HG03280 (cell line): ENCODE measurements around the gene NKIRAS2.

Source experiments
- ATAC-seq: cut with Tn5 transposase; IDR thresholded peaks from one replicate; pipeline ENCODE4 v1.9.1; 2021; ENCODE audit warnings: mild to moderate bottlenecking, moderate library complexity; ENCODE audit not compliant: unreplicated experiment

Gene NKIRAS2

GRCh38 chr17:42053731-42054500 lies 34.0 kb downstream of the NKIRAS2 start:
- no peak for ATAC-seq

GRCh38 chr17:42055027-42055426 lies 35.1 kb downstream of the NKIRAS2 start:
- no peak for ATAC-seq

GRCh38 chr17:42055496-42055895 lies 35.6 kb downstream of the NKIRAS2 start:
- no peak for ATAC-seq

GRCh38 chr17:42056635-42057034 lies 36.7 kb downstream of the NKIRAS2 start:
- ATAC-seq = no peak

- ATAC-seq = no peak
Measured at GRCh38 chr17:42058063-42058462, 38.2 kb downstream of the NKIRAS2 start.

GRCh38 chr17:42059815-42060214 lies 39.9 kb downstream of the NKIRAS2 start:
- ATAC-seq = no peak

GRCh38 chr17:42060231-42060630 lies 40.3 kb downstream of the NKIRAS2 start:
- no peak for ATAC-seq

GRCh38 chr17:42061646-42062487 lies 42.0 kb downstream of the NKIRAS2 start:
- ATAC-seq = no peak

GRCh38 chr17:42062681-42063080 lies 42.8 kb downstream of the NKIRAS2 start:
- ATAC-seq = no peak

GRCh38 chr17:42065201-42065600 lies 45.3 kb downstream of the NKIRAS2 start:
- no peak for ATAC-seq

GRCh38 chr17:42067371-42068091 lies 47.6 kb downstream of the NKIRAS2 start:
- no peak for ATAC-seq

GRCh38 chr17:42068979-42069378 lies 49.1 kb downstream of the NKIRAS2 start:
- ATAC-seq = no peak

- no peak for ATAC-seq
Measured at GRCh38 chr17:42071810-42072209, 51.9 kb downstream of the NKIRAS2 start.

- no peak for ATAC-seq
Measured at GRCh38 chr17:42072323-42073187, 52.7 kb downstream of the NKIRAS2 start.
